Breast epithelium (tissue), 4 donors: ENCODE results near the gene KCNJ18. TPM values are rescaled to one million over a fixed set of nuclear protein-coding genes. Genes with fewer than 3 reads are reported as not detected.
"Not testable (repeated sequence)": the region's sequence is repeated elsewhere in the genome, so short reads cannot be mapped to it uniquely, and the experiment has no call there.

Experiments
- DNase-seq, 2 donors: peaks; one replicate each; pipeline ENCODE4 v3.0.0-alpha.2; 2019; ENCODE audit warnings: low spot score in 2 of 2
- H3K27ac ChIP-seq, 2 donors: fragments of 200-600 bp; sonication (generic) in 1 of 2; one replicate each; pipeline ENCODE4 v1.5.1; 2016 to 2019; ENCODE audit warnings: mild to moderate bottlenecking in 1 of 2
- H3K27me3 ChIP-seq, 2 donors: fragments of 200-600 bp; sonication (generic) in 1 of 2; one replicate each; pipeline versions ENCODE4 v1.5.1 to v1.6.0; 2017 to 2019; ENCODE audit warnings: control low read depth in 1 of 2, mild to moderate bottlenecking in 1 of 2
- H3K36me3 ChIP-seq: fragments of 200-600 bp; one replicate; pipeline ENCODE4 v1.5.1; 2019
- H3K4me1 ChIP-seq, 2 donors: fragments of 200-600 bp; sonication (generic); one replicate each; pipeline ENCODE4 v1.5.1; 2016 to 2019; ENCODE audit warnings: control low read depth in 1 of 2
- H3K4me3 ChIP-seq, 3 donors: fragments of 200-600 bp; sonication (generic); 1 replicate in 2 of 3; 2 replicates in 1 of 3; pipeline ENCODE4 v1.5.1; 2016 to 2019; ENCODE audit warnings: mild to moderate bottlenecking in 3 of 3, moderate library complexity in 2 of 3
- H3K9me3 ChIP-seq, 2 donors: fragments of 200-600 bp; sonication (generic) in 1 of 2; one replicate each; pipeline ENCODE4 v1.5.1; 2016 to 2019; ENCODE audit warnings: control low read depth in 1 of 2
- CTCF ChIP-seq, 3 donors: fragments of 450-650 bp; IDR thresholded peaks; one replicate each; pipeline ENCODE4 v1.5.1; 2016 to 2017; ENCODE audit warnings: antibody characterized with exemption in 3 of 3, mild to moderate bottlenecking in 3 of 3, moderate library complexity in 3 of 3
- POLR2A ChIP-seq: fragments of 450-650 bp; IDR thresholded peaks from one replicate; pipeline ENCODE4 v1.6.1; 2016; ENCODE audit warnings: antibody characterized with exemption, mild to moderate bottlenecking, moderate library complexity
- POLR2AphosphoS5 ChIP-seq, 3 donors: sonication (generic); formaldehyde crosslinking; IDR thresholded peaks; one replicate each; pipeline ENCODE4 v1.6.1; 2017; ENCODE audit warnings: antibody characterized with exemption in 3 of 3
- intact Hi-C: fragments of 100-400 bp; cut with DNase I; formaldehyde crosslinking; loops from one replicate; pipeline ENCODE4 v1.15.1; 2023; ENCODE audit warnings: low total_unique reads
- total RNA-seq, 3 donors: library from RNA; depleted of rRNA; stranded (reverse); fragments of >200 nt; gene quantifications; one replicate each; pipeline ENCODE4 v1.1.0, GENCODE V29; 2016

The KCNJ18 gene
- total RNA-seq, 3 donors from 2014 or later = not detected

GRCh38 chr17:21674242-21674731 lies 18.0 kb upstream of the KCNJ18 start:
- Histone ChIP-seq H3K27me3 (peaks cover 0 to 4% of the 10 kb centered on the region in 2 donors), H3K4me1 (no peaks in the 10 kb centered on the region), H3K27ac (no peak overlapping the region), H3K36me3 (no peaks in the 10 kb centered on the region), H3K4me3 (no peak overlapping the region), H3K9me3 (peaks cover 5 to 10% of the 10 kb centered on the region in 2 donors)
- no peak for DNase-seq
- TF ChIP-seq POLR2A = no peak
- TF ChIP-seq POLR2AphosphoS5 (IDR thresholded peaks at IDR 0.05) = no peak
- TF ChIP-seq CTCF (IDR thresholded peaks at IDR 0.05) = no peak
- intact Hi-C loops = no loop called here

GRCh38 chr17:21674891-21675738 lies 17.2 kb upstream of the KCNJ18 start:
- H3K4me1 ChIP-seq, H3K4me3 ChIP-seq, H3K27ac ChIP-seq, H3K36me3 ChIP-seq, intact Hi-C loops, DNase-seq, H3K27me3 ChIP-seq: not testable (repeated sequence)
- H3K9me3 ChIP-seq = peaks cover 5 to 10% of the 10 kb centered on the region in 2 donors

- peak in 1 of 2 donors; percentile 31 for DNase-seq
- H3K27me3 ChIP-seq, H3K4me3 ChIP-seq, intact Hi-C loops, H3K4me1 ChIP-seq, H3K36me3 ChIP-seq, H3K27ac ChIP-seq: not testable (repeated sequence)
- peaks cover 5 to 10% of the 10 kb centered on the region in 2 donors for H3K9me3 ChIP-seq
Measured at GRCh38 chr17:21675739-21676130, 16.6 kb upstream of the KCNJ18 start.

- TF ChIP-seq CTCF (IDR thresholded peaks at IDR 0.05) = no peak
- TF ChIP-seq POLR2A = no peak
- no peak for TF ChIP-seq POLR2AphosphoS5 (IDR thresholded peaks at IDR 0.05)
- peaks cover 5 to 10% of the 10 kb centered on the region in 2 donors for H3K9me3 ChIP-seq
- H3K27ac ChIP-seq = no peak overlapping the region
- intact Hi-C loops = no loop called here
- H3K27me3 ChIP-seq = peaks cover 0 to 4% of the 10 kb centered on the region in 2 donors
- no peak overlapping the region for H3K4me3 ChIP-seq
- DNase-seq = peak in 1 of 2 donors; percentile 53
- H3K36me3 ChIP-seq = no peaks in the 10 kb centered on the region
- H3K4me1 ChIP-seq = no peaks in the 10 kb centered on the region
Measured at GRCh38 chr17:21676281-21677111, 15.8 kb upstream of the KCNJ18 start.

GRCh38 chr17:21677126-21677910 lies 15.0 kb upstream of the KCNJ18 start:
- no peak overlapping the region for H3K27ac ChIP-seq
- H3K9me3 ChIP-seq = peaks cover 5 to 10% of the 10 kb centered on the region in 2 donors
- H3K27me3 ChIP-seq = peaks cover 0 to 4% of the 10 kb centered on the region in 2 donors
- no peaks in the 10 kb centered on the region for H3K4me1 ChIP-seq
- H3K36me3 ChIP-seq = no peaks in the 10 kb centered on the region
- intact Hi-C loops = no loop called here
- H3K4me3 ChIP-seq = no peak overlapping the region
- DNase-seq = peak in 1 of 2 donors; percentile 41
- no peak for TF ChIP-seq CTCF (IDR thresholded peaks at IDR 0.05)
- TF ChIP-seq POLR2A = no peak
- TF ChIP-seq POLR2AphosphoS5 (IDR thresholded peaks at IDR 0.05) = no peak
